Middle frontal gyrus (tissue), 1 donor: ENCODE measurements around the gene NANOS2.
"Not testable (repeated sequence)": the region's sequence is repeated elsewhere in the genome, so short reads cannot be mapped to it uniquely, and the experiment has no call there.

Experiments used
- DNase-seq: peaks from one replicate; pipeline ENCODE4 v3.0.0-alpha.2; 2015; ENCODE audit warnings: low spot score; ENCODE audit errors: extremely low spot score

Gene NANOS2

DNA sequence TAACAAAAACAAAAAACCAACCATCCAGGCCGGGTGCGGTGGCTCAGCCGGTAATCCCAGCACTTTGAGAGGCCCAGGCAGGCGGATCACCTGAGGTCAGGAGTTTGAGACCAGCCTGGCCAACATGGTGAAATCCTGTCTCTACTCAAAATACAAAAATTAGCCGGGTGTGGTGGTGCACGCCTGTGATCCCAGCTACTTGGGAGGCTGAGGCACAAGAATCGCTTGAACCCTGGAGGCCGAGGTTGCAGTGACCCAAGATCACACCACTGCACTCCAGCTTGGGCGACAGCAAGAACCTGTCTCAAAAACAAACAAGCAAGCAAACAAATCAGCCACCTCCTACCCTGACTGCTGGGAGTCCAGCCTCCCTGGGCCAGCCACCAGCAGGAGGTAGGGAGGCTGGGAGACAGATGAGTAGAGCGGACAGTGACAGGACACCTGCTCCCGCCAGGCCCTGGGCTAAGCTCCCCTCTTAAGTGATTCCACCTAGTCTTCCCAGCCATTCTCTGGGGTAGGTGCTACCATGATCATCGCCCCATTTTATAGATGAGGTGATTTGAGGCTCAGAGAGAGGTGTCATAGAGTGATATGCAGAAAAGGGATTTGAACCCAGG is 18.5 kb downstream of the NANOS2 start:
- not testable (repeated sequence) for DNase-seq

GRCh38 chr19:45895519-45895972 is 19.0 kb downstream of the NANOS2 start:
- DNase-seq = no peak

DNA sequence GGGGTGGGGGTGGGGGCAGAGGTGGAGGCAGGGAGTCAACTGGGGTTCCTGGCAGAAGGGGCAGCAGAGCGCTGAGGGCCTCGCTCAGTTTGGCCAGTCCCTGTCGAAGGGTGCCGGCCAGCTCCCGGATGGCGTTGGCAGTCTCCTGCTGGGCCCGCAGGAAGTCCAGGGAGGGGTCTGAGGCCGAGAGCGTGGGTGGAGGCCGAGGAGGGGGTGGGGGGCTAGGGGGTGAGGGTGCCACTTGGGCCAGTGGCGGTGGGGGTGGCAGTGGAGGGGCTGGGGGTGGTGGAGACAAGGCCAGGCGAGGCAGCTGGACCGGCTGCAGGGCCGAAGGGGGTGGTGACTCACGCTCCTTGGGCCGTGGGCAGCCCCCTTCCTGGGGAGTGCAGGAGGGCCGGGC is 23.7 kb downstream of the NANOS2 start:
- DNase-seq = no peak

- DNase-seq = no peak
Measured at GRCh38 chr19:45889210-45889885, 25.2 kb downstream of the NANOS2 start.

GRCh38 chr19:45887200-45887710 is 27.3 kb downstream of the NANOS2 start:
- no peak for DNase-seq

GRCh38 chr19:45886427-45887199 is 28.0 kb downstream of the NANOS2 start:
- peak; percentile 93 for DNase-seq

GRCh38 chr19:45885556-45886426 is 28.8 kb downstream of the NANOS2 start, which contains the start of gene IRF2BP1:
IRF2BP1 (minus strand) TSS chr19:45886141; CDS start chr19:45885774, 367 bp downstream.
- DNase-seq = peak; percentile 89

GRCh38 chr19:45884682-45885555 is 29.7 kb downstream of the NANOS2 start:
- no peak for DNase-seq

DNA sequence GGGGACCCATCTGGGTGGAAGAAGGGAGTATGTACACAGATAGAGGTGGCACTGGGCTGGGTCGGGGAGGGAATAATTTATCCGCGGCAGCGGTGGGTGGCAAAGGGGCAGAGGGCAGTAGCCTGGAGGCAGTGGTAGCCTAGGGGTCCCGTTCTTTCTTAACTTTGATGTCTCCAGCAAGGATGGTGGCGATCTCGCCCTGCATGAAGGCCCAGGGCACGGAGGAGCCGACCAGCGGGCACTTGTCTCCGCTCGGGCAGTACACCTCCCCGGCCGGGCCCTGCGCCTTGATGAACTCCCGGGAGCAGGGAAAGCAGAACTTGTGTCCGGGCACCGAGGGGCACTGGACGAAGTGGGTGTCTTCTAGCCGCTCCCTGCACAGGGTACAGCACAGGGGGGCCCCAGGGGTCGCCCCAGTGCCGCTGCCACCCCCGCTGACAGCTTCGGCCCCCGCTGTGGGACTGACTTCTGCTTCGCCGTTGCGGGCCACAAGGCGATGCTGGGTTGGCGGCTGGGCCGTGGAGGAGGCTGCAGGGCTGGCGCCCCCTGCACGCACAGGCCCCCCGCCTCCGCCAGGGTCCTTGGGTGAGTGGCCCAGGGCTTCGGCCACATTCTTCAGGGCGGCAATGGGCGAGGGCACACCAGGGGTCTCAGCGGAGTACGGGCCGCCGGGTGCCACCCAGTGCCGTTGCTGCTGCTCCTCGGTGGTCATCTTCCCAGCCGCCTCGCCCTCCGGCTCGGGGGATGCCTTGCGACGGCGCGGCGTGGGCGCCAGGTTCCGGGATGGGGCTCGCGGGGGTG is 30.5 kb downstream of the NANOS2 start:
- DNase-seq = no peak

DNA sequence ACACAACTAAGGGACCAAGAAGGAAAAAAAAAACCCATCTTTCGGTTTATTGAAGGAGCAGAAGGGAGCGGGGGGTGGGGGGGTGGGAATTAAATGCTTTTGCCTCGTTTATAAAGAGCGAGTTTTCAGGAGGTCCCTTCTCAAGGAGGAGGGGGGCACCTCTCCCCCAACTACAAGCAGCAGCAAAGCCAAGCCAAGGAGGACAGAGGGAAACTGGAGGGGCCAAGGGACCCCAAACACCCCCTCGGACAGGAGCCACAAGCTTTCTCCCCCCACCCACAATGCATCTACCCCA is 31.0 kb downstream of the NANOS2 start:
- DNase-seq = no peak

DNA sequence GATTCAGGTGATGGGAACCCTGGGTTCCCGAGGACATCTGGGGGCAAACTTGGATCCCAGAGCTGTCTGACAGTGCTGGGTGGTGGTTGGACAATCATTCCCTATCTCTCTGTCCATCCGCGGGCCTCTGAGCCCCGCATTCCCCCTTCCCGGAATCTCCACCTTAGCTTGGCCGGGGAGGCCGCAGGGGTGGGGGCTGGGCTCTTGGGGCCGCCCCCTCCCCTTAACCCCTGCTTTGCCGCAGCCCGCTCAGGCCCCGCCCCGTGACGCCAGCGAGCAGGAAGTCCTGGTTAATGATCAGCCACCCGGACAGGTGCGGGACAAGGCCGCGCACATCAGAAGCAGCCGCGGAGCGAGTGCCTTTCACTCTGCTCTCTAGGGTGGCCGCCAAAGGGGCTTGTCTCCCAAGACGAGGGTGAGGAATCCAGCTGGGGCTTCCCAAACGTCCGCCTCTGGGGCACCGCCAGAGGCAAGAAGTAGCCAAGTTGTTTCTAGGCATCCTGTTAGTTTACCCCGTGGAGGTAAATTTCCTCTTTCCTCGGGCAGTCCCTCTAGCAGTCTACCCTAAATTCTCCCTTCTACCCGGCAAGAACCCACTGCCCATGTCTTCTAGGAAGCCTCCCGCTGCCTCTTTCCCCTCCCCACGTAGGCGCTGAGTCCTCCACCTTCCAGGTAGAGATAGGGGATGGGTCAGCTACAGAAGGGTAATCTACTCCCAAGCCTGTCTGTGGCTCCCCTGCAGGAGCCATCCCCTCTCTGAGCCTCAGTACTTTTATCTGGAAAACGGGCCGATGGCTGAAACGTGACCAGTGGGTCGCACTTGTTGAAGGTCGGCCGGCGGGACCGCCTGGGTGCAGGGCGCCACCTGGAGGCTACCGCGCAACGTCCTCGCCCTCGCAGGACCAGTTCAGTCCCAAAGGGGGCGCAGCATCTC is 31.7 kb downstream of the NANOS2 start:
- no peak for DNase-seq

GRCh38 chr19:45881909-45882528 is 32.6 kb downstream of the NANOS2 start:
- DNase-seq = no peak

GRCh38 chr19:45881082-45881908 is 33.3 kb downstream of the NANOS2 start:
- DNase-seq = no peak

DNA sequence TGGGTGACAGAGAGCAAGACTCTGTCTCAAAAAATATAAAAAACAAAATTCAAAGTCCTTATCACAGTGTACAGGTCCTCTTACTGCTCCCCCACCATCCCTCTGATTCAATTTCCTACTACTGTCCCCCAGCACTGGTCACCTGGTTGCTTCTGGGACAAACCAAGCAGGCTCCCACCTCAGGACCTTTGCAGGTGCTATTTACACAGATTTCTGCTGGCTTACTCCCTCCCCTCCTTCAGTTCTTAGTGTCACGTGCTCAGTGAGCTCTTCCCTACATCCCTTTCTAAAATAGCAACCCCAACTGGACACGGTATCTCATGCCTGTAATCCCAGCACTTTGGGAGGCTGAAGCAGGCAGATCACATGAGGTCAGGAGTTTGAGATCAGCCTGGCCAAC is 34.6 kb downstream of the NANOS2 start:
- no peak for DNase-seq

DNA sequence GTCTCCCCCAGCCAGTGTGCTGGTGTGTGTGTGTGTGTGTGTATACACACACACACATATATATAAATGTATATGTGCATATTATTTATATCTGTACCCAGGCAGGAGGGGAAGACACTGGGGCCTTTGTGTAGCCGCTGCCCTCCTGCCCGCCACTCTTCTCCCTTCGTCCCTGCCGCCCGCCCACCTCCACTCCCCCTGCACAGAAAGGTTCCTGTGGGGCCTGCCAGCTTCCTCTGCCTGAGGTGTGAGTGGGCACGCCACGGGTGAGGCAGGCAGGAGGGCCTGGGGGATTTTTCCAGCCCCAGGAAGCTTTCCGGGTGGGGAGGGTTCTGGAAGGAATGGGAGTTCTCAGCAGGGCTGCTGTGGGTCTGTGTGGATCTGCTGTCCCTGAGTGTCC is 35.5 kb downstream of the NANOS2 start:
- DNase-seq = no peak

- DNase-seq = no peak
Measured at GRCh38 chr19:45878043-45878794, 36.4 kb downstream of the NANOS2 start.
